DOHH2 (cell line): Measurements from ENCODE around the gene IL1RAPL1.

Experiments used
- EZH2phosphoT487 ChIP-seq: fragments of 200-600 bp; sonication (generic); IDR thresholded peaks from 2 replicates; pipeline ENCODE4 v1.6.1; 2017; ENCODE audit warnings: borderline replicate concordance, mild to moderate bottlenecking, antibody characterized with exemption, low read length, moderate library complexity, mixed read lengths
- TF ChIP-seq, protein P1 (sequence below): fragments of 200-600 bp; sonication (generic); IDR thresholded peaks from one replicate; pipeline ENCODE4 v1.5.1; 2014; ENCODE audit warnings: antibody characterized with exemption, mild to moderate bottlenecking, low read depth, low read length; ENCODE audit not compliant: poor library complexity, severe bottlenecking

- TF ChIP-seq, protein P1, sequence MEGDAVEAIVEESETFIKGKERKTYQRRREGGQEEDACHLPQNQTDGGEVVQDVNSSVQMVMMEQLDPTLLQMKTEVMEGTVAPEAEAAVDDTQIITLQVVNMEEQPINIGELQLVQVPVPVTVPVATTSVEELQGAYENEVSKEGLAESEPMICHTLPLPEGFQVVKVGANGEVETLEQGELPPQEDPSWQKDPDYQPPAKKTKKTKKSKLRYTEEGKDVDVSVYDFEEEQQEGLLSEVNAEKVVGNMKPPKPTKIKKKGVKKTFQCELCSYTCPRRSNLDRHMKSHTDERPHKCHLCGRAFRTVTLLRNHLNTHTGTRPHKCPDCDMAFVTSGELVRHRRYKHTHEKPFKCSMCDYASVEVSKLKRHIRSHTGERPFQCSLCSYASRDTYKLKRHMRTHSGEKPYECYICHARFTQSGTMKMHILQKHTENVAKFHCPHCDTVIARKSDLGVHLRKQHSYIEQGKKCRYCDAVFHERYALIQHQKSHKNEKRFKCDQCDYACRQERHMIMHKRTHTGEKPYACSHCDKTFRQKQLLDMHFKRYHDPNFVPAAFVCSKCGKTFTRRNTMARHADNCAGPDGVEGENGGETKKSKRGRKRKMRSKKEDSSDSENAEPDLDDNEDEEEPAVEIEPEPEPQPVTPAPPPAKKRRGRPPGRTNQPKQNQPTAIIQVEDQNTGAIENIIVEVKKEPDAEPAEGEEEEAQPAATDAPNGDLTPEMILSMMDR = no peak
- no peak for TF ChIP-seq EZH2phosphoT487
Measured at GRCh38 chrX:29455702-29456101, 868.5 kb downstream of the IL1RAPL1 start.
